Amniotic stem cell (primary cell): ENCODE data around the gene VPS18.

ENCODE experiments used
- DNase-seq: peaks from one replicate; lab custom pipeline; 2025; lab: John Stamatoyannopoulos, UW

Gene VPS18

GRCh38 chr15:40871749-40872617, 22.3 kb upstream of the VPS18 start:
- no peak for DNase-seq

GRCh38 chr15:40872791-40873693, 21.2 kb upstream of the VPS18 start:
- no peak for DNase-seq

GRCh38 chr15:40873694-40874561, 20.3 kb upstream of the VPS18 start, which contains the start of gene RHOV:
RHOV (minus strand) TSS chr15:40874234; CDS start chr15:40874139, 95 bp downstream.
- no peak for DNase-seq

- DNase-seq, result no peak
These were observed 18.1 kb upstream of the VPS18 start for GRCh38 chr15:40875991-40876730.

- DNase-seq, result no peak
These were observed 16.6 kb upstream of the VPS18 start for GRCh38 chr15:40877694-40878093.

GRCh38 chr15:40878785-40879184, 15.5 kb upstream of the VPS18 start:
- DNase-seq, result no peak

GRCh38 chr15:40879609-40880008, 14.6 kb upstream of the VPS18 start:
- DNase-seq, result no peak

- no peak for DNase-seq
These were observed 12.9 kb upstream of the VPS18 start for GRCh38 chr15:40881351-40881750.

GRCh38 chr15:40886586-40886985, 7.7 kb upstream of the VPS18 start:
- DNase-seq, result no peak

GRCh38 chr15:40889112-40889511, 5.1 kb upstream of the VPS18 start:
- no peak for DNase-seq

GRCh38 chr15:40891138-40891537, 3.1 kb upstream of the VPS18 start:
- DNase-seq, result no peak

GRCh38 chr15:40891810-40892446, 2.3 kb upstream of the VPS18 start:
- peak; percentile 18 for DNase-seq

GRCh38 chr15:40892447-40893012, 1.7 kb upstream of the VPS18 start:
- no peak for DNase-seq

- DNase-seq, result no peak
These were observed 1.1 kb upstream of the VPS18 start for GRCh38 chr15:40893019-40893670.

GRCh38 chr15:40894681-40895448, 615 bp downstream of the VPS18 start:
- peak; percentile 63 for DNase-seq

GRCh38 chr15:40899536-40900207, 5.4 kb downstream of the VPS18 start:
- DNase-seq, result no peak

- no peak for DNase-seq
These were observed 6.2 kb downstream of the VPS18 start for GRCh38 chr15:40900256-40901052.

GRCh38 chr15:40901053-40901443, 6.8 kb downstream of the VPS18 start:
- no peak for DNase-seq
